NCI-H226 (cell line): Measurements from ENCODE around the gene NKX6-2.
A peak's percentile ranks its signal among the peaks of the same experiment; 100 is the strongest.

Source experiments
- DNase-seq: peaks from one replicate; pipeline ENCODE4 v3.0.0-alpha.2; 2015

NKX6-2 gene

DNA sequence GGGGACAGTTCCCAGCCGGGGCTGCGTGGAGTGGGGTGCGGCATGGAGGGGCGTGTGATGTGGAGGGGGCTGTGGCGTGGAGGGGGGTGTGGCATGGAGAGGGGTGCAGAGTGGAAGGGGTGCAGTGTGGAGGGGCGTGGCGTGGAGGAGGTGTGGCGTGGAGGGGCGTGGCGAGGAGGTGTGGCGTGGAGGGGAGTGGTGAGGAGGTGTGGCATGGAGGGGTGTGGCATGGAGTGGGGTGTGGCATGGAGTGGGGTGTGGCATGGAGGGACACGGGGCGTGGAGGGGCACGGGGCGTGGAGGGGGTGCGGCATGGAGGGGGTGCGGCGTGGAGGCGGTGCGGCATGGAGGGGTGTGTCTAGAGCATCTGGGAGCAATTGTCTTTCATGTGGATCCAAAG is 33.6 kb downstream of the NKX6-2 start:
- no peak for DNase-seq

DNA sequence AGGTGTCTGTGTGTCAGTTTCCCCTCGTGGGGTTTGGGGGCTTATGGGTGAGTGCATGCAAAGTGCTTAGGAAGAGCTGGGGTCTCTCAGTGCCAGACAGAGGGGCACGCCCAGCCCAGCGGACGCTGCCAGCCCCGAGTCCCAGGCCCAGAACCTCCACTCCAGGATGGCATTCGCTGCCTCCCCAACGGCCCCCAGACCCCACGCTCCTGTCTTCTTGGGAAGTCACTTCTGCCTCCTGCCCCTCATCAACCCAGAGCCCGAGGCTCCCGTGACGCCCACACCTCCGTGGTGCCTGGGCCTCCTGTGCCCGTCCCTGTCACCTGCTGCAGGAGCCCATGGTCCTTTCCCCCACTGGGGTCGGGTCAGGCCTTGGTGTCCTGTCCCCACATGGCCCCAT is 35.0 kb downstream of the NKX6-2 start:
- DNase-seq = no peak

DNA sequence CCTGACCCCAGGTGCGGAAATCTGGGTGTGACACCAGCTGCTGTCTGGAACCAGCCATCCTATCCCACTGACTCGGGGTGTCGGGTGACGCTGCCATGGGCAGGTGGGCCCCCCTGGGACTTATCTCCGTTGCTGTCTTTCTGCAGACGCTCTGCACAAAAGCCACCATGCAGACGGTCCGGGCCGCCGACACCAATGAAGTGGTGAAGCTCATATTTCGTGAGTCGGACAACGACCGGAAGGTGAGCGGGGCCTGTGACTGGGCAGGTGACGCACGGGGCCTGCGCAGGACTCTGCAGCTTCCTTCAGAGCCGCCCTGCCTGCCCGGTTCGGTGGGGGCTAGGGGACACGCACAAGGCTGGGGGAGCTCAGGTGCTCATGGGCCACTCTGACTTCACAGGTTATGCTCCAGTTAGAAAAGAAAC is 36.6 kb downstream of the NKX6-2 start:
- no peak for DNase-seq

DNA sequence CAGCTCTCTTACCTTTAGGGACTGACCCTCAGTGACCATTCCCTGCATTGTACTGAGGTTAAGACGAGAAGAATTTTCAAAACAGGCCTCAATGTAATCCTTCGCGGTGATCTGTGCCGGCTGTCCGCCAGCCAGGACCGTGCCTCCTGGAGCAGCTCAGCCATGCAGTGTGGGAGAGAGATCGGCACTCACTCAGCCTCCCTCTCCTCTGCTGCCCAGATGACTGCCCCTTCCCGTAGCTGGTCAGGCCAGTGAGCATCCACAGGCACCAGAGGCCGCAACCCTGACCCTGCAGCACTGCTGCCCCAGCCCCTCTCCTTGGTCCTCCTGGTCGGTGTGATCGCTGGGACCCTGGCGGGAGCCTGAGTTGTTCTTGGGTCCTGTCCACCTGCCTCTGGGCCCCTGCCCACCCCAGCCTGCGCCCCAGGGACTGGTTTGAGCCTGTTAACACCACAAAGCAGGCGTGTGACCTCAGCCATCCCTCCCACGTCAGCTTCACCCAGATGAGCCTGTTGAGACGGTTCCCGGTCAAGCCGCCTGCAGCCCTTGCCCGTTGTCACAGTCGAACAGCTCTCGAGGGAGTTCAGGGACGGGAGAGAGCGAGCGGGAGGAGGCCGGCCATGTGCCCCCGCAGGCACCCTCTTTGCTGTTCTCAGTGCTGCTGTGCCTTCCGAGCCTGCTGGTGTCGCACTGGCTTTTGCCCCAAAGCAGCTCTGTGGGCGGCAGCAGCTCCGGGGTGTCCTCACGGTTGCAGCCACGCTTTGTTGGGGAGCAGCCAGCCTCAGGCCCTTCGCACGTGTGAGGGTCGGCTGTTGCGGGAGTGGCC is 37.2 kb downstream of the NKX6-2 start:
- no peak for DNase-seq

DNA sequence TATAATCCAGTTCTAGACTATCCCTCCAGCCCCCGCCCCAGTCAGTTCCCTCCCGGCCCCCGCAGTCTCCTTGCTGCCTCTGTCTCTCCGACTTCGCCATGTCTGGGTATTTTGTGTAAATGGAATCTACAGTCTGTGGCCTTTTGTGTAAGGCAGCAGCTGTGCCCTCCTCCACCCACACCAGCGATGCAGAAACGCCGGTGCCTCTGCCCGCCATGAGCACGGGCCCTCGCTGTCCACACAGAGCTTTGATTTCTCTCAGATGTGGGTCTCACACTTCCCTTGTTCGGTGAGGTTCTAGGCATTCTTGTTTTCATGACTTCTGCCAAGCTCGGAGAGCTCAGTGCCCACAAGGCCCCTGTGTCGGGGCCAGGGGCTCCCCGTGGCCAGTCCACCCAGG is 37.8 kb downstream of the NKX6-2 start:
- no peak for DNase-seq

DNA sequence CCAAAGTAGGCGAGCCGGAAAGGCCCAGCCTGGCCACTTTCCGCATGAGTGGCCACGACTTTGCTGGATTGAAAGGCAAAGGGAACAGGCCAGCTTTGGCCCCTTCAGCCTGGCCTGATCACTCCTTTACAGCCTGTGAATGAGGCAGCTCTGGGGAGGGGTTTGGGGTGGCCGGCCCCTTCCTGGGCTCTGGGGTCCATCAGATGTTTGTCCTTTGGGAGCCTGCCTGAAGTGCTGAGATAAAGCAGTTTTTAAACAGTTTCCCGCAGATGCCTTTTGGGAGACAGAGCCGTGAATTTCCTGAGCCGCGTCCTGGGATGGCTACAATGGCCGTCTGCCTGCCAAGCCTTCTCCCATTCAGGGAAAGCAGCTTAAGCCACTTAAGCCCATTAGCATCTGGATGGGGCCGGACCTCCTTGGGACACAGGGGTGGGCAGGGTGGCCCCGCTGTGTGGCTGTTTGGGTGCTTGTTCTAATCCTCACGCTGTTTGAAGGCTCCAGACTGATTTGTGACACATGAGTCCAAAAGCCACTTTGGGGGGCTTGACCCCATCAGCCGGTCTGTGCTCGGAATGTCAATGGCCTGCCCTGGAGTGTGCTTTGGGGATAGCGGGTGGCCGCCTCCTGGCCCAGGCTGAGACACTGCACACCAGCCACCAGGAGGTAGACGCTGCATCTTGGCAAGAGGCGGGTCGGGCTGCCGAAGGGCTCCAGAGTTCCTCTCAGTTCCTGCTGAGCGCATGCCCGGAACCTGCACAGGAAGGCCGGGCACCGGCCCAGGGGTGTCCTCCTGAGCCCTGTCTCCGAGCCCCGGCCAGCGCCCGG is 38.9 kb downstream of the NKX6-2 start:
- DNase-seq = no peak

DNA sequence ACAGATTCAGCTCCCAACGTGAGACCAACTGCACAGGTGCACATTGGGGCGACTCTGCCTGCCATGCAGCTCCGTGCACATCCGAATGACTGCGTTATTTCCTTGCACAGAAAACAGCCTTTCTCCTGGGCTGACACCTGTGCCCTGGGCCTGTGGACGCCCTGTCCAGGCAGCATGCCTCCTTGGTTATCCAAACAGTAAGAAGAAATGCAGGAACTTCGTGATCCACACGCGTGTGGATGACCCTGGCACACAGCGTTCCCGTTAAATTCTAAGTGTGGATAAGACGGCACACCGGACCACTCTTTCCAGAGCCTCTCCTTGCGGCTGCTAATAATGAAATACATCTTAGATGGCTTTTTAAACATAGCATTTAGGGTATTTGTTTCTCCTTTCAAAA is 39.6 kb downstream of the NKX6-2 start:
- no peak for DNase-seq

DNA sequence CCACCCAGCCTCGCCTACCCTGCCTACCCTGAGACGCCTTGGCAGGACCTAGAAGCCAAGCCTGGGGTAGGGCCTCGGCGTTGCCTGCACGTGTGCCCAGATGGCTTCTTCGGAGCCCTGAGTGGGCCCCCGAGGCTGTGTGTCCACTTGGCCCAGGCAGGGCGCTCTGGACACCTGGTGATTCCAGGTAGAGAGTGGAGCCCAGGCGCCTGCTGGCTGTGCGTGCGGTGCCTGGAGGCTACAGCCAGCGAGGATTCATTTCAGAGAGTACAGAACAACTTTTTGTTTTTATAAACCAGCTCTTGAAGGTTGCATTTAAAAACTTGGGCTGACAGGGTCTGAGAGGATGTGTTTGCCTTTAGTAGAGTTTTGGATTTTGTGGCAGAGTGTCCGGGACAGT is 40.0 kb downstream of the NKX6-2 start:
- DNase-seq = no peak

DNA sequence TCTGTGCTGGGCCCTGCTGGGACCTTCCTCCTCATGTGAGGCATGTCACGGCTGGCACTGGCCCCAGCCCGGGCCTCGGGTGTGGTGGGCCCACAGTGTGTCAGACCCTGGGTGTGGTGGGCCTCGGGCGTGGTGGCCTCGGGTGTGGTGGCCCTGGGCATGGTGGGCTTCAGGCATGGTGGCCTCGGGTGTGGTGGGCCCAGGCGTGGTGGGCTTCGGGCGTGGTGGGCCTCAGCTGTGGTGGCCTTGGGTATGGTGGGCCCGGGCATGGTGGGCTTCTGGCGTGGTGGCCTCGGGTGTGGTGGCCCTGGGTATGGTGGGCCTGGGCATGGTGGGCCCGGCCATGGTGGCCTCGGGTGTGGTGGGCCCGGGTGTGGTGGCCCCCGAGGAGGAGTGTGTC is 40.4 kb downstream of the NKX6-2 start:
- no peak for DNase-seq

DNA sequence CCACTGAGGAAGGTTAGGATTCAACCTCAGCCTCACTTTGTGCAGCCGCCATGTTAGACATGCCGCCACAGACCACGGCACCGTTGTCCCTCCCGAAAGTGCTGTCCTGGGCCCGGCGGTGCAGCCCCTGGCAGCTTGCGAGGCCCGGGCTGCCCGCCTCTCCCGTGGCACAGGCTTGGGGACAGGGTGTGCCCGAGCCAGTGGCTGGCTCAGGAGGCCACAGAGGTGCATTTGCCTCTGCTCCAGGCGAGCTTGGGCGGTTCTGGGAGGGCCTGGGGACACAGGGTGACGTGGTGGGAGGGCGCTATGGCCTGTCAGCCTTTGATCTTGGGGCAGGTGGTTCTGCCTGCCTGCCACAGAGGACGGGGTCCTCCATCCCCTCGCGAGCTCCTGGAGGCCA is 41.1 kb downstream of the NKX6-2 start:
- no peak for DNase-seq

DNA sequence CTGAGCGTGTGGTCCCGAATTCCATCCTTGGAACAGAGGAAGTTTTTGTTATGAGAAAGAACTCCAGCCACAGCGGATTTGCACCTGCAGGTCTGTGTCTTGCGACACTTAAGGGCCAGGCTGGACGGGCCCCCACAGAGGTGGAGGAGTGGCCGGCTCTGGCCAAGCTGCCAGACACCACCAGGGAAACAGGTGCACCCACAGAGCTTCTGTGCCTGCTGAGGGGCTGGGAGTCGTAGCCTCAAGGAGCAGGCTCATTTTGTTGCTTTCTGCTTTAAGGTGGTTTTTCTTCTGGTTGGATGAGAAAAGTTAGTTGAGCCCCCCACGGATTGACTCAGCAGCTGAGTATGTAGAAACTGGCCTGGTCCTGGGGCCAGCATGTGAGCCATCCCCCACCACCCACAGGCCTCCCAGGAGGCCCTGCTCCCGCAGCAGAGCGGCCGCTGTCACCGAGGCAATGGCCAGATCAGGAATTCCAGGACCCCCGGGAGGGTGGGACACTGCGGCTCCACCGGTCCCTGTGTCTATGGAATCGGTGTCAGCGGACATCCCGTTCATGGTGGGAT is 41.9 kb downstream of the NKX6-2 start:
- peak; percentile 1 for DNase-seq

DNA sequence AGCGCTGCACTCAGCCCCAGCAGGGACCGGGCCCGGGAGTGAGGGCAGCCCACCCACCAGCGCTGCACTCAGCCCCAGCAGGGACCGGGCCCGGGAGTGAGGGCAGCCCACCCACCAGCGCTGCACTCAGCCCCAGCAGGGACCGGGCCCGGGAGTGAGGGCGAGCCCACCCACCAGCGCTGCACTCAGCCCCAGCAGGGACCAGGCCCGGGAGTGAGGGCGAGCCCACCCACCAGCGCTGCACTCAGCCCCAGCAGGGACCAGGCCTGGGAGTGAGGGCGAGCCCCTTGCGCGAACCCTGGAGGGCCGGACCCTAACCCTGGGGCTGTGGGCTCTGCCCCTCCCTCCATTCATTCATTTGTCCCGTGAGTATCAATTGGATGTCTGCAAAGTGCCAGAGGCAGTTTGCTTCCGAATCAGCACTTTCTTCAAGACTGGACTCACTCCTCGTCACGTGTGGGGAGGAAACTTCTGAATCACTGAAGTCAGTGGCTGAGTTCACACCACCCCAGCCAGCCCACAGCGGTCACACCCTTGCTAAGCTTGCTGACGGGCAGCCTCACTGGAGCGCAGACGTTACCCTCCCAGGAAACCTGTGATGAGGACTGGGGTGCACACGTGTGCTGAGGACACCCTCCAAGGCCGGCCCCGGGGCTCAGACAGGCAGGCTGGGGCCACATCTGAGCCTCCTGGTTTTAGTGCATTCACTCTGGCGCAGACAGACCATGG is 42.6 kb downstream of the NKX6-2 start:
- peak; percentile 57 for DNase-seq

DNA sequence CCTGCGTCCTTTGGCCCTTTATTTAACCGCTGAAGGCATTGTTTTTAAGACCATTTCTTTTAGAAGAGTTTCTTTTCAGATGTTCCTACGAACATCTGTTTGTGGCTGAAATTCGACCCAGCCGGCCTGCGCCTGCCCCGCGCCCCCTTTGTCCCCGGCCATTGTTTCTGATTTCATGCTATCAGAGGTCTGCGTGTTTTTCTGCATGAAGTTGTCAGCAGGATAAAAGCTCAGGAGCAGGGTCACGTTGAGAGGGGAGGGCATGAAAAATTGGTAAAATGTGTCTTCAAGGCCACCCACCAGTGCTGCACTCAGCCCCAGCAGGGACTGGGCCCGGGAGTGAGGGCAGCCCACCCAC is 43.1 kb downstream of the NKX6-2 start:
- DNase-seq = no peak

DNA sequence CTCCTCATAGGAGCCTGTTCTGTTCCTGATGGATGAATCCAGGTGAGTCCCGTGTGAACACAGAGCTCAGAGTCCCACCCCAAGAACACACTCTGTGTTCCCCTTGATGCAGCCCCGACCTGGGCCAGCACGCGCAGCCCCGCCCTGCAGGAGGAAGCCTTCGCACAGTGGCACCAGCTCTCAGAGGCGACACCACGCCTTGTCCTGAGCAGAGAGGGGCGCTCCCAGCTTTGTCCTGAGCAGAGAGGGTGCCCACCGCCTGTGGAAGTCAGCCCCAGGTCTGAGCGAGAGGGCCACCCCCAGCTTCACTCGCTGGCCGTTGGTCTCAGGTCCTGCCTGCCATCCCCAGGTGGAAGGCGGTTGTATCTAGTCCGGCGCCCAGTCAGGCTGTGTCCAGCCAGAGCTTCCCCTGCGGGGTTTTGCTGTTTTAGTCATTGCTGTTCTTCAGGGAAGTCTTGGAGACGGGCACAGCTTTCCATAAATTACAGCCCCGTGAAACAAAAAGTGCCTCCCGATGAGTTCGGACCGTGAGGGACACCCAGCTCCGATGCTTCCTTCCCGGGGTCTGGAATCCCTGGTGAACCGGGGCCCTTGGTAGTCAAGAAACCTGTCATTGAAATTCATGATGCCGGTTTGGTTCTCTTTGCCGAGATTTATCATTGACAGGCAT is 43.6 kb downstream of the NKX6-2 start:
- DNase-seq = no peak

DNA sequence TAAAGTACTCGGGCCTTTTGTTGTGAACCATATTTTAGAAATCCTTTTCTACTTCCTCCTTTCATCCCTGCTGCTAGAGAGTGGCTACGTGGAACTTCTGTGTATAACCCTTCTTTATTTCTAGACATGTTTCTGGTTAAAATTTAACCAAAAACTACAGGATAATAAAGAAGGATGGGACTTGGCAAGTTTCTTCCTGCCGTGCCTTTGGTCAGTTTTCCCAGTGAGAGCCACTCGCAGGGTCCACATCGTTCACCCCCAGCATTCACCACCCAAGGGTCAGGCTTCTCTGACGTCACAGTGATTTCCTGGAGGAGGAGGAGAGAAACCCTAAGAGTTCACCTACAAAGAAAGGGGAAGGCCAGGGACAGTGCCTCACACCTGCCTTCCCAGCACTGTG is 45.4 kb downstream of the NKX6-2 start:
- DNase-seq = no peak

DNA sequence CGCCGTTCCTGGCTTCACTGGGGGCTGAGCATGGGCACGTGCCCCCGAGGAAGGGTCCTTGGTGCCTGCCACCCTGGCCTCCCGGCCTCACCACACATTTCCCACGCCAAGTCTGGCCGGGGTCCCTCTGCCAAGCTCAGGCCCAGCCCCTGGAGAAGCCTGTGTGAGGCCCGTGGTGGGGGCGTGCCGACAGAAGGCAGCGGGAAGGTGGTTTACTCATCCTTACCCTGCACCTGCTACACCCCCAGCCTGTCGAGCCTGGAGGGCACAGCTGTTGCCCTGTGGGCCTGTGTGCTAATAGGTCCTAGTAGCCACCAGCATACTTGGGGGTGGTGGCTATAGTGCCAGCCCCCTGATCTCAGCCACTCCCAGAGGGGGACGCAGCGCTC is 46.7 kb downstream of the NKX6-2 start:
- no peak for DNase-seq

DNA sequence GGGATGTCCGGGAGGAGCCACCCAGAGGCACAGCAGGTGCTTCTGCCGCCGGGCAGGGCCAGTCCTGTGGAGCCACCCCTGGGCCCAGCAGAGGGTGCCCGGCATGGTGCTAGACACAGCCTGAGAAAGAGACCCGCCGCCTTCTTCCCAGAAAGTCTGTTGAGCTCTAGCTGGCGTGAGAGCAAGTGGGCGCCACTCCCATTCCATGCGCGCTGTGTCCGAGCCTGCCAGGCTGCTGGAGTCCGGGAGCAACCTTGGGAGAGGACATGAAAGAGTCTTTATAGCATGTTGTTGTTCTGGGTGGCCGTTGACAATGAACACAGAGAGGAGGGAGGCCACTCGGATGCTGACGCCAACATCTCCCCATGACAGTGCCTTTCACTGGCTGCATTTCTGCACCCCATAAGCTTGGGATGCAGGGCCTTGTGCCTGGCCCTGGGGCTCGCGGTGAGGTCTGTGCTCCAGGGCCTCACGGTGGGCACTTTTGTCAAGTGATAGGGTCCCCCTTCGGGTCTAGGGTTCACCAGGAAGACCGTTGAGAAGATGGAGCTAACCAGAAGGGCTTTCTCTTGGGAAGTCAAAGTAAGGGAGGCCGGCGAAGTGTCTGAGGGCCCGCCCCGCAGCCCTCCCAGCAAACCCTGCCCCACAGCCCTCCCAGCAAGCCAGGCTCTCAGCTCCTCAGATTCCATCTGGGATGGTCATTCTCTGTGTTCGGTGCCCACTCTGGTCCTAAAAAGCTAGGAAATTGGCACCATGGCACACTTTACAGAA is 47.3 kb downstream of the NKX6-2 start:
- no peak for DNase-seq

DNA sequence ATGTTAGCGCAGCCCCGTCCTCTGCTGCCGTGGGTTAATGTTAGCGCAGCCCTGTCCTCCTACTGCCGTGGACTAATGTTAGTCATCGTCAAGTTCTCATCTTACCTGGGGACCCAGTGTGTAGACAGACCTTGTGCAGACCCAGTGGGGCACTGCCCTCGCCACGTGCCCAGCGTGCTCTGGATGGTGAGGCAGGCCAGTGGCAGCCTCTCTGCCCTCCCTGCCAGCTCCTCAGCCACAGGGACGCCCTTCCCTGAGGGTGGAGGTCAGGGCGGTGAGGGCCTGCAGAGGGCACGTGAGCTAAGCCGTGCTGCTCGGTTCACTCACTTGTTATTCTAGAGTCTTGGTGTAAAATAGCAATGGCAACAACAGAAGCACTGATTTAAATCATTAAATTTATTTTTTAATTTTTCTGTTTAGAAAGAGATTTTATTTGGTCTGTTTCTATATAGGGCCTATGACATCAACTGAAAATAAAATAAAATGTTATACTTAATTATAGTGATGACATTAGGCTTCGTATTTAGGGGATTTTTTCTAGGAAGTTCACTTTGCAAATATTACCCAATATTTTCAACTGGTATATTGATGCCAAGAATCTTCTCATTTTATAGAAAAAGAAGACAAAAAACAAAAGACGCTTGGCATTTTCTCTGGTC is 48.4 kb downstream of the NKX6-2 start:
- DNase-seq = no peak

DNA sequence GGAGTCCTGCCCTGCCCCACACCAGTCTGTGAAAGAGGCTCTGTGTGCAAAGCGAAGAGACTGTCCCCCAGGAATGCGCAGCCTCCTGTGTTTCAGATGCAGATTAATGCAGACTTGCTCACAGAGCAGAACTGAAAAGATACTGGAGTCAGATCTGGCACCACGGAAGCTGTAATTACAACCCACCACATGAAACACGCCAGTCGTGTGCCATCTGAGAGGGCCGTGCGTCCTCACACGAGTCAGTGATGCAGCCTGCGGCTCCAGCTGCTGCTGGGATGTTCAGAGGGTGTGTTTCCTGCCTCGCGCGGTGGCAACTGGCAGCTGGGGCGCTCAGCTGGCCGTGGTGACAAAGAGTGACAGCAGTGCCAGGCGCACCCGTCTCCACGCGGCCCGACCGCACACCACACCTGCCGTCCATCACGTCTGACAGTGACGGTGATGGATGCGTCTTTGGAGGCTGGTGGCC is 50.0 kb downstream of the NKX6-2 start:
- no peak for DNase-seq

DNA sequence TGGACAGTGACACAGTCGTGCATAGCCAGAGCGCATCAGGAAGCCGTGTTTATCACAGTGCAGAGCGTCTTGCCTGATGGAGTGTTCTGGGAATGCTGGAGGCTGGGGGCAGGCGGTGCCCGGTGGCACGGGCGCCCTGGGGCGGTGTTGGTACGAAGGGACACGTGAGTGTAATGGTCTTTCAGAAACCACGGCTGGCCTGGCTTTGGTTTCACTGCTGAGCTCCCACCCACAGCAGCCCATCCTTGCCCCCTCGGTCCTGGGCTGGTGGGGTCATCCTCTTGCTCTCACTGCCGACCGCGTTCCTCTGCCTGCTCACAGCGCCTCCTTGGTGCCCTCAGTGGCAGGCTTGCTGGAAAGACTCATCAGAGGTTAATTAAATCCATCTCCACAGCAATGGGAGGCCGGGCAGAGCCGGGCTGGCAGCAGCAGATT is 50.6 kb downstream of the NKX6-2 start:
- DNase-seq = no peak

DNA sequence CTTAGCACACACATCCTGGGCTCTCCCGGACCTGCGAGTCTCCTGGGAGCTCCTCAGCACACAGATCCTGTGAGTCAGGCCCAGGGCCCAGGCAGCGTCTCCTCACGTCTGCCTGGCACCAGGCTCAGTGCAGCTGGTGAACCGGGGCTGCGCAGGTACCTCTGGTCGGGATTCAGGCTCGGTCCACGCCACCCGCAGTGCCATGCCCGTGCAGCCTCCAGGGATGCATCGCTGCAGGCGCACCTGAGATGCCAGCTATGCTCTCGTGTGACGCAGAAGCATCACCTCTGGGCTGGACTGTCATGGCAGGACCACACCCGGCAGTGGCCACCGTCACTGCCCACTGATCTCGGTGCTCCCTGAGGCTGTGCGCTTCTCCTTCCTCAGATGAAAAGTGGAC is 52.0 kb downstream of the NKX6-2 start:
- no peak for DNase-seq
